HPDE6-E6E7 (cell line): Measurements from ENCODE around the gene SMARCC1.

Experiments used
- DNase-seq: peaks from one replicate; pipeline ENCODE4 v3.0.0; 2011; ENCODE audit warnings: missing footprints; ENCODE audit errors: extremely low spot score

Gene SMARCC1

GRCh38 chr3:47704237-47704612, 77.5 kb downstream of the SMARCC1 start:
- DNase-seq = no peak

- DNase-seq = no peak
These were observed 80.3 kb downstream of the SMARCC1 start for GRCh38 chr3:47701388-47701787.

DNA sequence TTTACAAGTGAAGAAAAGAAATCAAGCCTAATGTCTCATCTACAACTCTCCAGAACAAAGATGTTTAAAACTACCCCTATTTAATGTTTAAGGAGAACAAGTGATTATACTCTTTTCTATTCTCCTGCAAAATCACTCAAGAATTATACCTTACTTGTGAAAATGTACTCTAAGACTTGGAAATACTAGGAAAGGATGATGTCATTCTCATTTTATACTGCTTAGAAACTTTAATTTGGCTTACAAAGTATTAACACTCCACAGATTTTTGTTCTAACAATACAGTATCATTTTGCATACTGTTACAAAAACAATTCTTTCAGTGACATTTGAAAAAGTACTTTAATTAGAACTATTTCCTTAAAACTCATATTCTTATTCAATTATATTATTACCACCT, 89.5 kb downstream of the SMARCC1 start:
- no peak for DNase-seq

GRCh38 chr3:47688488-47688887, 93.2 kb downstream of the SMARCC1 start:
- DNase-seq = no peak

- no peak for DNase-seq
These were observed 96.7 kb downstream of the SMARCC1 start for GRCh38 chr3:47685037-47685436.

GRCh38 chr3:47681016-47681415, 100.7 kb downstream of the SMARCC1 start:
- DNase-seq = no peak

GRCh38 chr3:47678446-47679338, 103.0 kb downstream of the SMARCC1 start:
- DNase-seq = no peak

DNA sequence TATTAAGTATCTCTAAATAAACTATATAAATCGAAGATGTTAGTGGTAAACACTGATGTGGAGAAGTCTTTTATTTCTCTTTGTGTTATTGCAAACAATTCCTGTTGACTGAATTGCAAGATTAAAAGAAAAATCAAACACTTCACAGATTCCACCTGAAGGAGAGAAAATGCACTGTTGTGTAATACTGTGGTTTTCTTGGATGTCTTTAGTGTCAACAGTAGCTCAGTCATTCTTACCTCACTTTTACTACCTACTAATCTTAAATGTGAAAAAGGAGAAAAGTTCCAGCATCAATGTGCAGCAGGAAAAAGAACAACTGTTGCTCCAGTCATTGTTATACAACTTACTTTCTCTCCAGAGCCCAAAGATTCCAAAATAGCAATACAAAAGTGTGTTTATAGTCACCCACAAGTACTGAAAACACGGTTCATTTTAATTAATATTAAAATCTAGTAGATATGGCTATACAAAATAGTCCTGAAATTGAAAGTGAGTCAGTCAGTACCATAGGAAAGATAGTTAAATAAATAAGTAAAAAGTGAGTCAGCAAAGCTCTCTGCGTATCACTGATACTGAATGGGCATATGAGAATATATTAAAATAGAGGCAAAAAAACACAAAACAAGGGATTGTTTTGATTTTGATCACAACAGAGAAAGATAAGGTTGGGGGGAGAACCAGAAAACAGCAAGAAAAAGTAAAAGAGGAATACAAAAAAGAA, 112.5 kb downstream of the SMARCC1 start:
- no peak for DNase-seq

GRCh38 chr3:47666118-47666517, 115.6 kb downstream of the SMARCC1 start:
- DNase-seq = no peak

- no peak for DNase-seq
These were observed 117.2 kb downstream of the SMARCC1 start for GRCh38 chr3:47664519-47664918.

GRCh38 chr3:47663630-47664240, 118.0 kb downstream of the SMARCC1 start:
- DNase-seq = no peak

GRCh38 chr3:47661121-47661752, 120.5 kb downstream of the SMARCC1 start:
- peak; percentile 1 for DNase-seq

DNA sequence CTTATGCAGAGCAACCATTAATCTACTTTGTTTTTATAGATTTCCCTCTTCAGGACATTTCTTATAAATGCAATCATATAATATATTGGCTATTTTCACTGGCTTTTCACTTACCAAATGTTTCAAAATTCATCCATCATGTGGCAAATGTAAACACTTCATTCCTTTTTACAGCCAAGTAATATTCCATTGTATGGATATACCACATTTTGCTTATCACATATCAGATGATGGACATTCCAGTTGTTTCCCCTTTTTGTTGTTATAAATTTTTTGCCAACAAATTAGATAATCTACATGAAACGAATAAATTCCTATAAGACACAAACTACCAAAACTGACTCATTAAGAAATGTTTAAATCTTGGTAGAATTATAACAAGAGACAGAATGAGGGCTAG, 123.2 kb downstream of the SMARCC1 start:
- DNase-seq = no peak

DNA sequence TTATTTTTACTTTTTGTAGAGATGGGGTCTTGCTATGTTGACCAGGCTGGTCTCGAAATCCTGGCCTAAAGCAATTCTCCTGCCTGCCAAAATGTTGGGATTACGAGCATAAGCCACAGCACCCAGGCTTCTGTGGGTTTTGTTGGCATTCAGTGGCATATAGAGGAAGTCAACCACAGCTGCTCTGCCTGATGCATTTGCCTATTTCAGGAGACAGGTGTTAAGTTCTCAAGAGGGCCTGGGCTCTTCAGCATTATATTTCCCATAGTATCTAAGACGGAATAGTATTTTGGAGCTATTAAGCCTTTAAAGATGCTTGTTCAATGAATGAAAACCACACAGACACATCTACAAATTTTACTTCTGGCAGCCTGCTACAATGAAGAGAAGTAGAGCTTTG, 129.6 kb downstream of the SMARCC1 start:
- no peak for DNase-seq

DNA sequence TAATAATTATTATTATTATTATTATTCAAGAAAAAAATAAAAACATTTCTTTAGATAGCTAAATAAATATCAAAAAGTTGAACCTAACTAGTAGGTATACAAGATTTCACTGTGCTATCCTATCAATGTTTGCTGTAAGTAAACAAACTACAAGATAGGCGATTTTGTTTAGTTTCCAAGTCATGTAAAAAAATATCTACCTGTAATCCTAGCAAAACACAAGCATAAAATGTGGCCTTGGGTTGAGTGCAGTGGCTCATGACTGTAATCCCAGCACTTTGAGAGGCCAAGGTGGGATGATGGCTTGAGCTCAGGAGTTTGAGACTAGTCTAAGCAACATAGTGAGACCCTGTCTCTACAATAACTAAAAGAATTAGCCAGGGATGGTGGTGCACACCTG, 131.4 kb downstream of the SMARCC1 start:
- no peak for DNase-seq

DNA sequence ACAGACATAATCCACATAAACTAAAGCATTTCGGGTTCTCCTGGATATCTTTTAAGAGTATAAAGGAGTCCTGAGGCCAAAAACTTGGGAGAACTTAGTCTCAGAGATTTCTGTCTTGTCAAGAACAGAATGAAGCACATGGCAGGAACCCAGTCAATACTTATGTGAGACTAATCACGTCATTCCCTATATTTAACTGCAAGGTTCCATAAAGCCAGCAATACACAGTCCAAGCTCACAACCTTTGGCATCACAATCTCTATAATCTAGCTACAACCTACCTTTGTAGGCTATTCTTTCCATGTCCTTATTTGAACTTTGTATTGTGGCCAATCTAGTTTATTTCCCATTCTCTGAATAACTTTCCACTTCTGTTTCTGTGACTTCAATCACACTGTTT, 134.1 kb downstream of the SMARCC1 start:
- no peak for DNase-seq

GRCh38 chr3:47646362-47646761, 135.3 kb downstream of the SMARCC1 start:
- no peak for DNase-seq

GRCh38 chr3:47645551-47645950, 136.1 kb downstream of the SMARCC1 start:
- DNase-seq = no peak

DNA sequence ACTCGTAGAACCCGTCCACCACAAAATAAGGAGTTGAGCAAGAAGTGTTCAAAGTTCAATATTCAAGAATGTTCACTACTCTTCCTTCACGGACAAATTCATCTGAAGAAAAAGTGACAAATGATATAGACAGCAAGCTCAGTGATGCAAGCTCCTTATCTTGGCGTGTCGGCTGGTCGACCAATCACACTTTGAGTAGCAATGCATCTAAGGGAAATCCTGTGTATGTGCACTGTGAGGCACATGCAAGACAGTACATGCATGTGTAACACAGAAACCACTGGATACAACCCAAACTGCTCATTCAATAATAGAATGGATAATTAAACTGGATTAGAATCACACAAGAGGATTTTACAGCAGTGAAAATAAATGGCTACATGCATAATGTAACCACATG, 138.6 kb downstream of the SMARCC1 start:
- no peak for DNase-seq

GRCh38 chr3:47641739-47642138, 140.0 kb downstream of the SMARCC1 start:
- DNase-seq = no peak

GRCh38 chr3:47636921-47637320, 144.8 kb downstream of the SMARCC1 start:
- DNase-seq = no peak

DNA sequence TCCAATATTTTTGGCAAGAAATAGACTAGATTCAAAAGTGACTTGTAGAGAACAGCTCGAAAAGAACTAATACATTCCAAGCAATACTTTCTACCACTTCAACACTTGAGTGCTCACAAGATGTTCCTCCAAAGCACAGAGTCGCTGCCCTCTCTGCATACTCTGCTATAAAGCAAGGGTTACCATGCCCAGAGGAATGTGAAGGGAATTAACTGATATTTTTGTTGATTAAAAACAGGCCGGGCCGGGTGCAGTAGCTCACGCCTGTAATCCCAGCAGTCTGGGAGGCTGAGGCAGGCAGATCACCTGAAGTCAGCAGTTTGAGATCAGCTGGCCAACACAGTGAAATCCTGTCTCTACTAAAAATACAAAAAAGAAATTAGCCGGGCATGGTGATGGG, 145.5 kb downstream of the SMARCC1 start:
- DNase-seq = no peak
